Liver (tissue), 9 donors: ENCODE data around the gene CHAC1. TPM values are rescaled to one million over a fixed set of nuclear protein-coding genes. Genes with fewer than 3 reads are reported as not detected.

Experiments used
- DNase-seq: peaks from one replicate; pipeline ENCODE4 v3.0.0-alpha.2; 2017; ENCODE audit warnings: low spot score
- H3K27ac ChIP-seq, 2 donors: one replicate each; pipeline ENCODE4 v1.7.0; 2013; ENCODE audit warnings: inconsistent platforms in 2 of 2, low read length in 2 of 2, control low read depth in 1 of 2, low read depth in 1 of 2, mild to moderate bottlenecking in 1 of 2
- H3K27me3 ChIP-seq, 4 donors: one replicate each; pipeline versions ENCODE4 v1.6.1 to v1.7.0; 2013; ENCODE audit warnings: low read length in 3 of 4, inconsistent platforms in 1 of 4, mild to moderate bottlenecking in 1 of 4, moderate library complexity in 1 of 4; ENCODE audit not compliant: control insufficient read depth in 4 of 4, insufficient read depth in 4 of 4
- H3K36me3 ChIP-seq, 4 donors: one replicate each; pipeline versions ENCODE4 v1.6.1 to v1.7.0; 2013; ENCODE audit warnings: low read length in 3 of 4, mild to moderate bottlenecking in 3 of 4, low read depth in 1 of 4, moderate library complexity in 1 of 4; ENCODE audit not compliant: control insufficient read depth in 4 of 4, insufficient read depth in 3 of 4
- H3K4me1 ChIP-seq, 4 donors: one replicate each; pipeline versions ENCODE4 v1.6.1 to v1.7.0; 2013; ENCODE audit warnings: low read length in 3 of 4, mild to moderate bottlenecking in 3 of 4, moderate library complexity in 1 of 4; ENCODE audit not compliant: control insufficient read depth in 4 of 4, insufficient read depth in 4 of 4
- H3K4me3 ChIP-seq, 3 donors: one replicate each; pipeline versions ENCODE4 v1.6.1 to v1.7.0; 2013; ENCODE audit warnings: low read length in 3 of 3, control low read depth in 1 of 3, low read depth in 1 of 3, mild to moderate bottlenecking in 1 of 3
- H3K9ac ChIP-seq, 2 donors: one replicate each; pipeline ENCODE4 v1.7.0; 2013; ENCODE audit warnings: low read length in 2 of 2, mild to moderate bottlenecking in 2 of 2, moderate library complexity in 2 of 2, control low read depth in 1 of 2, low read depth in 1 of 2
- H3K9me3 ChIP-seq, 4 donors: one replicate each; pipeline versions ENCODE4 v1.6.1 to v1.7.0; 2013; ENCODE audit warnings: low read length in 3 of 4; ENCODE audit not compliant: control insufficient read depth in 4 of 4
- FOXA1 ChIP-seq: IDR thresholded peaks from 2 replicates; pipeline ENCODE4 v1.6.1; 2016; ENCODE audit warnings: antibody characterized with exemption
- FOXA2 ChIP-seq: IDR thresholded peaks from 2 replicates; pipeline ENCODE4 v1.6.1; 2016; ENCODE audit warnings: antibody characterized with exemption
- GABPA ChIP-seq, 2 donors: IDR thresholded peaks in 1 of 2; conservative IDR thresholded peaks in 1 of 2; 2 replicates each; pipeline ENCODE4 v1.6.1; 2016; ENCODE audit warnings: antibody characterized with exemption in 2 of 2, mild to moderate bottlenecking in 1 of 2, moderate library complexity in 1 of 2
- HNF4A ChIP-seq, 2 donors: conservative IDR thresholded peaks; 2 replicates each; pipeline ENCODE4 v1.6.1; 2016; ENCODE audit warnings: antibody characterized with exemption in 2 of 2, mild to moderate bottlenecking in 2 of 2
- HNF4G ChIP-seq: IDR thresholded peaks from 2 replicates; pipeline ENCODE4 v1.6.1; 2016; ENCODE audit warnings: antibody characterized with exemption
- JUND ChIP-seq, 2 donors: IDR thresholded peaks; 2 replicates each; pipeline ENCODE4 v1.6.1; 2016; ENCODE audit warnings: antibody characterized with exemption in 2 of 2
- RAD21 ChIP-seq, 2 donors: IDR thresholded peaks; 2 replicates each; pipeline ENCODE4 v1.6.1; 2016; ENCODE audit warnings: antibody characterized with exemption in 2 of 2, mild to moderate bottlenecking in 2 of 2
- RXRA ChIP-seq, 2 donors: IDR thresholded peaks; 2 replicates each; pipeline ENCODE4 v1.6.1; 2017 to 2018; ENCODE audit warnings: antibody characterized with exemption in 2 of 2, mild to moderate bottlenecking in 1 of 2
- SP1 ChIP-seq: IDR thresholded peaks from 2 replicates; pipeline ENCODE4 v1.6.1; 2018; ENCODE audit warnings: antibody characterized with exemption, mild to moderate bottlenecking
- TAF1 ChIP-seq: conservative IDR thresholded peaks from 2 replicates; pipeline ENCODE4 v1.6.1; 2016; ENCODE audit warnings: antibody characterized with exemption, mild to moderate bottlenecking
- YY1 ChIP-seq: IDR thresholded peaks from 2 replicates; pipeline ENCODE4 v1.6.1; 2016; ENCODE audit warnings: antibody characterized with exemption, mild to moderate bottlenecking
- WGBS: extraction: QIAGEN DNeasy Blood & Tissue Kit; methylation state at CpG from one replicate; pipeline ENCODE4 v1.1.7; 2013; 5-methylcytosine and 5-hydroxymethylcytosine counted together
- polyA plus RNA-seq, 2 donors: library from polyadenylated mRNA; stranded (reverse) in 1 of 2; unstranded in 1 of 2; fragments of 200-250 nt in 1 of 2; fragments of >200 nt in 1 of 2; fragmentation: Nextera tagmentation in 1 of 2; extraction: Ambion mirVana in 1 of 2; gene quantifications; one replicate each; pipeline versions ENCODE4 v1.2.1 to v1.2.3, GENCODE V29; 2013 to 2015
- total RNA-seq, 2 donors: library from RNA; depleted of rRNA; stranded (reverse); fragments of >200 nt; gene quantifications; one replicate each; pipeline ENCODE4 v1.2.3, GENCODE V29; 2014
- TF ChIP-seq, protein P1 (sequence below): IDR thresholded peaks from 2 replicates; pipeline ENCODE4 v1.6.1; 2016; ENCODE audit warnings: antibody characterized with exemption
- TF ChIP-seq, protein P2 (sequence below): IDR thresholded peaks from 2 replicates; pipeline ENCODE4 v1.6.1; 2016; ENCODE audit warnings: antibody characterized with exemption
- TF ChIP-seq, protein P3 (sequence below): IDR thresholded peaks from 2 replicates; pipeline ENCODE4 v1.6.1; 2016; ENCODE audit warnings: antibody characterized with exemption, mild to moderate bottlenecking
- TF ChIP-seq, protein P4 (sequence below): fragments of 150-350 bp; IDR thresholded peaks from 2 replicates; pipeline ENCODE4 v1.5.1; 2017; ENCODE audit warnings: improper control_type of control experiment, low read depth, low read length; ENCODE audit not compliant: missing input control
- donor health status: healthy.
- donor health status: healthy.
- donor health status: healthy.
- donor health status: healthy.
- donor health status: healthy.

The CHAC1 gene
- total and polyA plus RNA-seq, 4 donors: 0.19 to 3.5 (median 1.1) TPM

DNA sequence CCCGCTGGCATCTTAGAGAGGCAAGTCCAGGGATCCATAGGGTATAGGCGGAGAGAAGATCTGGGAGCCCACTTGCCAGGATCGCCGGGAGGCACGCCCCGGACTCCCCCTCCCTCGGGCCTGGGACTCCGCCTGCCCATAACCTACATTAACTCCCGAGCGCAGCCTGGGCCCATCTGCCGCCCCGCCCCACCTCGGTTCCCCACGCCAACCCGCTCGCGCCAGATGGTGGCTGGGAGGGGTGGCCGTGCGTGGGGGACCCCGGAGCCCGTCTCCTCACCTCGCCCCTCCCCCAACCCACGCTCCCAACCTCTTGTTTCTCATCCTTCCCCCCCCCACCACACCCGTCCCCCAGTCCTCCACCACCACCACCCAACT is 25.8 kb upstream of the CHAC1 start:
- peaks cover 0 to 5% (median 1%) of the 10 kb centered on the region in 4 donors for H3K27me3 ChIP-seq

More for the DNA sequence above, 25.8 kb upstream of the CHAC1 start:
- Histone ChIP-seq H3K27ac (no peak overlapping the region), H3K36me3 (no peaks in the 10 kb centered on the region), H3K9ac (no peak overlapping the region), H3K4me1 (peaks cover 24 to 64% (median 49%) of the 10 kb centered on the region in 4 donors), H3K4me3 (no peak overlapping the region), H3K9me3 (no peaks in the 10 kb centered on the region)
- TF ChIP-seq RAD21 (IDR thresholded peaks at IDR 0.05) (no peak), FOXA1 (no peak), RXRA (IDR thresholded peaks at IDR 0.05) (no peak), GABPA (IDR thresholded peaks at IDR 0.05 in 1 of 2, conservative IDR thresholded peaks at IDR 0.05 in 1 of 2) (no peak), TAF1 (no peak), YY1 (no peak), JUND (IDR thresholded peaks at IDR 0.05) (no peak), FOXA2 (no peak), HNF4A (conservative IDR thresholded peaks at IDR 0.05) (no peak), SP1 (no peak), HNF4G (no peak)
- TF ChIP-seq, protein P1, sequence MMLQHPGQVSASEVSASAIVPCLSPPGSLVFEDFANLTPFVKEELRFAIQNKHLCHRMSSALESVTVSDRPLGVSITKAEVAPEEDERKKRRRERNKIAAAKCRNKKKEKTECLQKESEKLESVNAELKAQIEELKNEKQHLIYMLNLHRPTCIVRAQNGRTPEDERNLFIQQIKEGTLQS: no peak
- TF ChIP-seq, protein P2, sequence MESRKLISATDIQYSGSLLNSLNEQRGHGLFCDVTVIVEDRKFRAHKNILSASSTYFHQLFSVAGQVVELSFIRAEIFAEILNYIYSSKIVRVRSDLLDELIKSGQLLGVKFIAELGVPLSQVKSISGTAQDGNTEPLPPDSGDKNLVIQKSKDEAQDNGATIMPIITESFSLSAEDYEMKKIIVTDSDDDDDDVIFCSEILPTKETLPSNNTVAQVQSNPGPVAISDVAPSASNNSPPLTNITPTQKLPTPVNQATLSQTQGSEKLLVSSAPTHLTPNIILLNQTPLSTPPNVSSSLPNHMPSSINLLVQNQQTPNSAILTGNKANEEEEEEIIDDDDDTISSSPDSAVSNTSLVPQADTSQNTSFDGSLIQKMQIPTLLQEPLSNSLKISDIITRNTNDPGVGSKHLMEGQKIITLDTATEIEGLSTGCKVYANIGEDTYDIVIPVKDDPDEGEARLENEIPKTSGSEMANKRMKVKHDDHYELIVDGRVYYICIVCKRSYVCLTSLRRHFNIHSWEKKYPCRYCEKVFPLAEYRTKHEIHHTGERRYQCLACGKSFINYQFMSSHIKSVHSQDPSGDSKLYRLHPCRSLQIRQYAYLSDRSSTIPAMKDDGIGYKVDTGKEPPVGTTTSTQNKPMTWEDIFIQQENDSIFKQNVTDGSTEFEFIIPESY: no peak
- TF ChIP-seq, protein P3, sequence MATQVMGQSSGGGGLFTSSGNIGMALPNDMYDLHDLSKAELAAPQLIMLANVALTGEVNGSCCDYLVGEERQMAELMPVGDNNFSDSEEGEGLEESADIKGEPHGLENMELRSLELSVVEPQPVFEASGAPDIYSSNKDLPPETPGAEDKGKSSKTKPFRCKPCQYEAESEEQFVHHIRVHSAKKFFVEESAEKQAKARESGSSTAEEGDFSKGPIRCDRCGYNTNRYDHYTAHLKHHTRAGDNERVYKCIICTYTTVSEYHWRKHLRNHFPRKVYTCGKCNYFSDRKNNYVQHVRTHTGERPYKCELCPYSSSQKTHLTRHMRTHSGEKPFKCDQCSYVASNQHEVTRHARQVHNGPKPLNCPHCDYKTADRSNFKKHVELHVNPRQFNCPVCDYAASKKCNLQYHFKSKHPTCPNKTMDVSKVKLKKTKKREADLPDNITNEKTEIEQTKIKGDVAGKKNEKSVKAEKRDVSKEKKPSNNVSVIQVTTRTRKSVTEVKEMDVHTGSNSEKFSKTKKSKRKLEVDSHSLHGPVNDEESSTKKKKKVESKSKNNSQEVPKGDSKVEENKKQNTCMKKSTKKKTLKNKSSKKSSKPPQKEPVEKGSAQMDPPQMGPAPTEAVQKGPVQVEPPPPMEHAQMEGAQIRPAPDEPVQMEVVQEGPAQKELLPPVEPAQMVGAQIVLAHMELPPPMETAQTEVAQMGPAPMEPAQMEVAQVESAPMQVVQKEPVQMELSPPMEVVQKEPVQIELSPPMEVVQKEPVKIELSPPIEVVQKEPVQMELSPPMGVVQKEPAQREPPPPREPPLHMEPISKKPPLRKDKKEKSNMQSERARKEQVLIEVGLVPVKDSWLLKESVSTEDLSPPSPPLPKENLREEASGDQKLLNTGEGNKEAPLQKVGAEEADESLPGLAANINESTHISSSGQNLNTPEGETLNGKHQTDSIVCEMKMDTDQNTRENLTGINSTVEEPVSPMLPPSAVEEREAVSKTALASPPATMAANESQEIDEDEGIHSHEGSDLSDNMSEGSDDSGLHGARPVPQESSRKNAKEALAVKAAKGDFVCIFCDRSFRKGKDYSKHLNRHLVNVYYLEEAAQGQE: no peak
- TF ChIP-seq, protein P4, sequence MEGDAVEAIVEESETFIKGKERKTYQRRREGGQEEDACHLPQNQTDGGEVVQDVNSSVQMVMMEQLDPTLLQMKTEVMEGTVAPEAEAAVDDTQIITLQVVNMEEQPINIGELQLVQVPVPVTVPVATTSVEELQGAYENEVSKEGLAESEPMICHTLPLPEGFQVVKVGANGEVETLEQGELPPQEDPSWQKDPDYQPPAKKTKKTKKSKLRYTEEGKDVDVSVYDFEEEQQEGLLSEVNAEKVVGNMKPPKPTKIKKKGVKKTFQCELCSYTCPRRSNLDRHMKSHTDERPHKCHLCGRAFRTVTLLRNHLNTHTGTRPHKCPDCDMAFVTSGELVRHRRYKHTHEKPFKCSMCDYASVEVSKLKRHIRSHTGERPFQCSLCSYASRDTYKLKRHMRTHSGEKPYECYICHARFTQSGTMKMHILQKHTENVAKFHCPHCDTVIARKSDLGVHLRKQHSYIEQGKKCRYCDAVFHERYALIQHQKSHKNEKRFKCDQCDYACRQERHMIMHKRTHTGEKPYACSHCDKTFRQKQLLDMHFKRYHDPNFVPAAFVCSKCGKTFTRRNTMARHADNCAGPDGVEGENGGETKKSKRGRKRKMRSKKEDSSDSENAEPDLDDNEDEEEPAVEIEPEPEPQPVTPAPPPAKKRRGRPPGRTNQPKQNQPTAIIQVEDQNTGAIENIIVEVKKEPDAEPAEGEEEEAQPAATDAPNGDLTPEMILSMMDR: no peak
- no peak for DNase-seq
- WGBS: 16% methylated on average over 24 of the region's 24 CpGs
